GM19025 (cell line): ENCODE measurements around the gene LBX1.
"Not testable (repeated sequence)": the region's sequence is repeated elsewhere in the genome, so short reads cannot be mapped to it uniquely, and the experiment has no call there.

Experiments
- ATAC-seq: cut with Tn5 transposase; IDR thresholded peaks from one replicate; pipeline ENCODE4 v1.9.1; 2021; ENCODE audit warnings: mild to moderate bottlenecking, low read depth, moderate library complexity; ENCODE audit not compliant: unreplicated experiment

The LBX1 gene

DNA sequence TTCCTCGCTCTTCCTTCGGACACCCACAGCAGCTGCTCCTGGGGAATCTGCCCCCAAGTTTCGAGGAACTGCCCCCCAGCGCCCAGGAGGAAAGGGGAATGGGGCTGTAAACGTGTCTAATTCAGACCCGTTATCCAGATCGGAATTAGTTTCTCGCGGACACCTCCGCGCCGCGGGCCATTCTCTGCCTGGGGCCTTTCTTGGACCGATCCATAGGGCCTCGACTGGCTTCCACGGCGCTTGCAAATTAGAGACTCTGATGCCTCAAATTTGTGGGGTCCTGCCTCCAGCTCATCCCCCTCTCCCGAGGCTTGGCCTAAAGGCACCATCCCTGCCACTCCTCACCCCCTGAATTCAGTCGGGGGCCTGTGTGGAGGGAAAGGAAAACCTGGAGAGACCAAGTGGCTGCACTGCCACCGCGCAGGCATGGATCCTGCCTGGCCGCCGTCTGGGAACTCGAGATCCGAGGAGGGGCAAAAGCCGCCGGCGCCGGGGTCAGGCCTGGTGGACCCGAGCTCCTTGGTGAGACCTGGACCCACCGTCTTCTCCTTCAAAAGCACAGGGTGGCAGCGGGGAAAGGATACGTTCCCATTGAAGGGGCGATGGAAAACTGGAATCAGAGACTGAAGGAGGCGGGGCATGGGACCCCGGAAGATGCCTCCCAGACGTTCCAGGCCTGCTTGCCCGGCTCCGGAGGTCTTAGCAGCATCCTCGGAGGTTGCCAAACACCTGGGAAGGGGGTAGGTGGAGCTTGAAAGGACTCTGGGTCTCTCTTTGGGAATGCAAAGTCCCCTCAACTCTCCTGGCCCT lies 13.7 kb downstream of the LBX1 start:
- no peak for ATAC-seq

DNA sequence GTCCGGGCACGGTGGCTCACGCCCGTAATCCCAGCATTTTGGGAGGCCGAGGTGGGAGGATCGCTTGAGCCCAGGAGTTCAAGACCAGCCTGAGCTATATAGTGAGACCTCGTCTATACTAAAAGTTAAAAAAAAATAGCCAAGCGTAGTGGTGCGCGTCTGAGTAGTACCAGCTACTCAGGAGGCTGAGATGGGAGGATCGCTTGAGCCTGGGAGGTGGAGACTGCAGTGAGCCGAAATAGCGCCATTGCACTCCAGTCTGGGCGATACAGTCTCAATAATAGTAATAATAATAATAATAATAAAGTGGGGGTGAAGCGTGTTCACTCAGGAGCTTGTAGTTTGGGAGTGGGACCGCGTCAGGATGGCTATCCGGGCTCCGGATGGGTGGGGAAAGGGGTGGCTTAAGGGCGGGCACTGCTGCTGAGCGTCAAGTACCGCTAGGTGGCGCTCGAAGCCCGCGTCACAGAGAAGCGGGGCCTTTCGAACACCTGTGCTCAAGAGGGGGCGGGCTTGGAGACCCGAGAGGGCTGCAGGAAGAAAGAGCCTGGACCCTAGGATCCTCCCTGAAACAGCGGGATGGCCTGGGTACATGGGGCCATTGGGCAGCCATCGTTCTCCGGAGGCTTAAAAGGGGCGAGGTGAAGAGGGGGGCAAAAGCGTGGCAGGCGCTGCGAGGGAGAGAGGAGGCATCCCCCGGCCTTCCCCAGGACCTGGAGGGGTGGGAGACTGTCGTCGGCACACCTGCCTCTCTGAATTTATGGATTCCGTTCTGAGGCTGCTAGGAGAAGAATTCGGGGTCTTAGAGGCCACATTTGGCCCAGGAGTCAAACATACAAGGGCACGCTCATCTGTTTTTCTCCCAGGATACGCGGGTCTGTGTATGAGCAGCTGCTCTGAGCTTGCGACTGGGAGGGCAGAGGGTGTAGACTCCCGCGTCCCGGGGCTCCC lies 14.5 kb downstream of the LBX1 start:
- ATAC-seq, result no peak

GRCh38 chr10:101208543-101208942 lies 20.7 kb downstream of the LBX1 start:
- no peak for ATAC-seq

DNA sequence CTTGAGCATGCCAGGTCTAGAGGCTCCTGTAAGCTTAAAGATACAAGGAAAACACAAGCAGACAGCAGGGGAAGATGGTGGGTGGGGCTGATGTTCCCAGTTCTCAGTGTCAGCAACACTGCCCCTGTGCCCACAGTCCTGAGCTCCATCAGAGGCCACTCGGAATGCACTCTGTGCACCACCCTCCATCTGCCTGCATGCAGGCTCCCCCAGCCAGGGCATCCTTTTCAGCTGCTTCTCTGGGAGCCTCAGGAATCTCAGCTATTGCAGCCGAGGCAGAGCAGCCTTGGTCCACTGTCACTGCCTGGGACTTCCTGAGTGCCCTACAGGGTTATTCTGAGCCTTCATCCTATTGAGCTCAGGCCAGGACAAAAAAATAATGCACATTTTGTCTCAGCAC lies 22.2 kb downstream of the LBX1 start:
- ATAC-seq, result no peak

- not testable (repeated sequence) for ATAC-seq
Observed at GRCh38 chr10:101202667-101203066, 26.6 kb downstream of the LBX1 start.

GRCh38 chr10:101198326-101198977 lies 30.8 kb downstream of the LBX1 start:
- not testable (repeated sequence) for ATAC-seq

GRCh38 chr10:101195921-101196320 lies 33.3 kb downstream of the LBX1 start:
- no peak for ATAC-seq

GRCh38 chr10:101189461-101190401 lies 39.5 kb downstream of the LBX1 start:
- no peak for ATAC-seq

- ATAC-seq, result no peak
Observed at GRCh38 chr10:101188942-101189341, 40.3 kb downstream of the LBX1 start.

GRCh38 chr10:101183458-101184183 lies 45.6 kb downstream of the LBX1 start:
- ATAC-seq, result no peak

GRCh38 chr10:101182936-101183335 lies 46.3 kb downstream of the LBX1 start:
- no peak for ATAC-seq
